Endodermal cell (in vitro differentiated cells): ENCODE data around the gene CELF2. TPM values are rescaled to one million over a fixed set of nuclear protein-coding genes. Genes with fewer than 3 reads are reported as not detected.

Experiments
- DNase-seq: peaks from one replicate; pipeline ENCODE4 v3.0.0-alpha.2; 2017
- H3K27ac ChIP-seq: 2 replicates; pipeline ENCODE4 v1.5.1; 2013; ENCODE audit warnings: mild to moderate bottlenecking, low read depth, low read length, moderate library complexity
- H3K27me3 ChIP-seq: 2 replicates; pipeline ENCODE4 v1.6.1; 2013; ENCODE audit warnings: mild to moderate bottlenecking, low read length, moderate library complexity; ENCODE audit not compliant: insufficient read depth, control insufficient read depth, poor library complexity, severe bottlenecking
- H3K36me3 ChIP-seq: 2 replicates; pipeline ENCODE4 v1.7.0; 2013; ENCODE audit warnings: mild to moderate bottlenecking, low read length, moderate library complexity; ENCODE audit not compliant: control insufficient read depth, insufficient read depth
- H3K4me1 ChIP-seq: one replicate; pipeline ENCODE4 v1.7.0; 2013; ENCODE audit warnings: low read length; ENCODE audit not compliant: control insufficient read depth, insufficient read depth
- H3K4me3 ChIP-seq: 2 replicates; pipeline ENCODE4 v1.5.1; 2013; ENCODE audit warnings: mild to moderate bottlenecking, low read length, moderate library complexity
- H3K9ac ChIP-seq: 2 replicates; pipeline ENCODE4 v1.6.1; 2013; ENCODE audit warnings: mild to moderate bottlenecking, low read length, moderate library complexity; ENCODE audit not compliant: poor library complexity, severe bottlenecking; ENCODE audit errors: extremely low read depth
- H3K9me3 ChIP-seq: 2 replicates; pipeline ENCODE4 v1.6.1; 2013; ENCODE audit warnings: mild to moderate bottlenecking, low read length, moderate library complexity; ENCODE audit not compliant: control insufficient read depth
- H3K27ac Mint-ChIP-seq: 2 replicates; pipeline ENCODE4 v1.8.0; 2020; ENCODE audit warnings: mixed read lengths
- H3K27me3 Mint-ChIP-seq: 2 replicates; pipeline ENCODE4 v1.8.0; 2021; ENCODE audit warnings: mild to moderate bottlenecking, mixed read lengths; ENCODE audit not compliant: insufficient read depth
- H3K36me3 Mint-ChIP-seq: 2 replicates; pipeline ENCODE4 v1.8.0; 2020; ENCODE audit warnings: low read depth, mixed read lengths
- H3K4me1 Mint-ChIP-seq: 2 replicates; pipeline ENCODE4 v1.8.0; 2020; ENCODE audit warnings: mixed read lengths
- H3K4me3 Mint-ChIP-seq: 2 replicates; pipeline ENCODE4 v1.8.0; 2020; ENCODE audit warnings: mild to moderate bottlenecking, moderate library complexity, mixed read lengths
- H3K9me3 Mint-ChIP-seq: 2 replicates; pipeline ENCODE4 v1.8.0; 2020; ENCODE audit warnings: mild to moderate bottlenecking, mixed read lengths
- WGBS, 2 experiments: methylation state at CpG; one replicate each; pipeline versions ENCODE4 v1.1.5 to v1.1.7; 2013; ENCODE audit warnings: missing lambda C conversion rate in 2 of 2, mixed read lengths in 1 of 2; ENCODE audit not compliant: insufficient coverage in 1 of 2, insufficient read length in 1 of 2; 5-methylcytosine and 5-hydroxymethylcytosine counted together
- total RNA-seq, 2 donors: library from RNA; stranded (reverse); fragmentation: NEBNext Ultra II Directional in 1 of 2; extraction: Animal tissue kit (Norgen Biotek cat#: 25700) in 1 of 2; gene quantifications; 2 replicates in 1 of 2; 3 replicates in 1 of 2; pipeline ENCODE4 v1.2.1, GENCODE V29; 2021
- TF ChIP-seq, protein P1 (sequence below): fragments of 200-600 bp; sonication (generic); conservative IDR thresholded peaks from 2 replicates; pipeline ENCODE4 v1.5.0; 2021; ENCODE audit warnings: antibody characterized with exemption, mild to moderate bottlenecking

Gene CELF2
- total RNA-seq, 2 donors from 2014 or later, result 79.9 to 96.1 TPM

DNA sequence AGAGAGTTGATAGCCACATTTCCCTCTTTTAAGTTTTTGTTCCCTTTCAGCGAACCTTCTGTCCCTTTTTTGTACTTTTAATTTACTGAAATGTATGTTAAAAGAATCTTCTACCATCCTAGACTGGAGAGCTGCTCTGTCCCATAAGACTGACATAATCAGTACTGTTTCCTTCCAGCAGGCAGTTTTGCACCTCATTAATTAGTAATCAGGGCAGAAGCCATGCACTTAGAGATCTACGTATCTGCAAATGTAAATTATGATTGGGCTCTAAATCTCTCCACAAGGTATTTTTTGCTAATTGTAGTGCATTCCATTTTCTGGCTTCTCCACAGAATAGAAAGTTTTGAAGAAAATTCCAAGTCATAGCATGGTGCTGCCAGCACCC lies 232.1 kb downstream of the CELF2 start:
- Histone ChIP-seq H3K9ac (no peak overlapping the region), H3K27me3 (no peaks in the 10 kb centered on the region), H3K27ac (no peak overlapping the region), H3K4me3 (no peak overlapping the region), H3K36me3 (peaks cover 59% of the 10 kb centered on the region), H3K4me1 (no peaks in the 10 kb centered on the region), H3K9me3 (no peaks in the 10 kb centered on the region)
- H3K4me1 Mint-ChIP-seq, result peaks cover 5% of the 10 kb centered on the region
- no peak overlapping the region for H3K27ac Mint-ChIP-seq
- 82 to 90% methylated on average over 1 to 2 of the region's 2 CpGs for WGBS, 2 experiments
- no peaks in the 10 kb centered on the region for H3K27me3 Mint-ChIP-seq
- DNase-seq, result no peak
- no peaks in the 10 kb centered on the region for H3K9me3 Mint-ChIP-seq
- TF ChIP-seq, protein P1, sequence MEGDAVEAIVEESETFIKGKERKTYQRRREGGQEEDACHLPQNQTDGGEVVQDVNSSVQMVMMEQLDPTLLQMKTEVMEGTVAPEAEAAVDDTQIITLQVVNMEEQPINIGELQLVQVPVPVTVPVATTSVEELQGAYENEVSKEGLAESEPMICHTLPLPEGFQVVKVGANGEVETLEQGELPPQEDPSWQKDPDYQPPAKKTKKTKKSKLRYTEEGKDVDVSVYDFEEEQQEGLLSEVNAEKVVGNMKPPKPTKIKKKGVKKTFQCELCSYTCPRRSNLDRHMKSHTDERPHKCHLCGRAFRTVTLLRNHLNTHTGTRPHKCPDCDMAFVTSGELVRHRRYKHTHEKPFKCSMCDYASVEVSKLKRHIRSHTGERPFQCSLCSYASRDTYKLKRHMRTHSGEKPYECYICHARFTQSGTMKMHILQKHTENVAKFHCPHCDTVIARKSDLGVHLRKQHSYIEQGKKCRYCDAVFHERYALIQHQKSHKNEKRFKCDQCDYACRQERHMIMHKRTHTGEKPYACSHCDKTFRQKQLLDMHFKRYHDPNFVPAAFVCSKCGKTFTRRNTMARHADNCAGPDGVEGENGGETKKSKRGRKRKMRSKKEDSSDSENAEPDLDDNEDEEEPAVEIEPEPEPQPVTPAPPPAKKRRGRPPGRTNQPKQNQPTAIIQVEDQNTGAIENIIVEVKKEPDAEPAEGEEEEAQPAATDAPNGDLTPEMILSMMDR, result no peak
- H3K36me3 Mint-ChIP-seq, result peaks cover 34% of the 10 kb centered on the region
- no peak overlapping the region for H3K4me3 Mint-ChIP-seq

DNA sequence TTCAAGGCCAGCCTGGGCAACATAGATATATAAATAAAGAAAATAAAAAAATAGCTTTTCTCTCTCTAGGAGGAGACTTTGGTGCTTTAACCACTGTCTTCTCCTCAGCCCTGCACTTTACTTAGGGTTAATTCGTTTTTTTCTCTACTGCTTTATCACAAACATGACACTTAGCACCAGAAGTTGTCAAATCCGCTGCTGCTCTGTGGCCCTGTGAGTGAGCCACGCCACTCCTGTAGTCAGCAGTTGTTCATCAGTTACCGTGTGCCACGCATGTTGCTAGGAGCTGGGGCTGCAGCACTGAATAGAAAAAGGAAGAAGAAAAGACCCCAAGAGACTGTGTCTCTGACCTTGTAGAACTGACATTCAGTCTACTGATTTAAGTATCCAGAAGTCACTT lies 232.6 kb downstream of the CELF2 start:
- Histone ChIP-seq H3K36me3 (peaks cover 61% of the 10 kb centered on the region), H3K27me3 (no peaks in the 10 kb centered on the region), H3K9me3 (no peaks in the 10 kb centered on the region), H3K9ac (no peak overlapping the region), H3K4me3 (no peak overlapping the region), H3K4me1 (no peaks in the 10 kb centered on the region), H3K27ac (no peak overlapping the region)
- Mint-ChIP-seq H3K27ac (no peak overlapping the region), H3K4me3 (no peak overlapping the region), H3K27me3 (no peaks in the 10 kb centered on the region), H3K9me3 (no peaks in the 10 kb centered on the region), H3K36me3 (peaks cover 39% of the 10 kb centered on the region), H3K4me1 (peaks cover 5% of the 10 kb centered on the region)
- TF ChIP-seq, protein P1, result no peak
- WGBS, 2 experiments, result 93 to 96% methylated on average over 5 of the region's 5 CpGs
- no peak for DNase-seq

DNA sequence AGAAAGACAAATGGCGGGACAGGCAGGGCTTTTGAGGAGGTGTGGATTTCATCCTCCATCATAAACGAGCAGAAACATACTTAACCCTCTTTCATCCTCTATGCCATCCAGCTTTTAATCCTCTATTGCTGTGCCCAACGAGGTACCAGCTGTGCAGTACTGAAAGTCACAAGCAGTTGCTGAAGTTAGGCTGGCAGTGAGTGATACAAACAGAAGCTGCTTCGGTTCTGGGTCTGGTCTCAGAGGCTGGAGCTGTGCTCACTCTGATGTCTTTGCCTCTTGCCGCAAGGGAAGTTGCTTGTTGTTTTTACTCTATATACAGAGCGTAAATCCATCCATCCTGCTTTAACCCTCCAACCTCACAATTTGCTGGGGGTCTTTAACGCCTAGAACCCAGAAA lies 235.2 kb downstream of the CELF2 start:
- no peaks in the 10 kb centered on the region for H3K27me3 ChIP-seq
- H3K4me1 ChIP-seq, result no peaks in the 10 kb centered on the region
- no peak overlapping the region for H3K9ac ChIP-seq
- Mint-ChIP-seq H3K36me3 (peaks cover 51% of the 10 kb centered on the region), H3K27me3 (no peaks in the 10 kb centered on the region), H3K9me3 (no peaks in the 10 kb centered on the region), H3K4me3 (no peak overlapping the region), H3K4me1 (peaks cover 5% of the 10 kb centered on the region), H3K27ac (no peak overlapping the region)
- no peaks in the 10 kb centered on the region for H3K9me3 ChIP-seq
- DNase-seq, result peak; percentile 32
- peaks cover 72% of the 10 kb centered on the region for H3K36me3 ChIP-seq
- 92 to 95% methylated on average over 5 to 7 of the region's 7 CpGs for WGBS, 2 experiments
- no peak overlapping the region for H3K4me3 ChIP-seq
- TF ChIP-seq, protein P1, result no peak
- H3K27ac ChIP-seq, result no peak overlapping the region
